GM21723 (cell line): Measurements from ENCODE around the gene POLR1D.

Source experiments
- ATAC-seq: cut with Tn5 transposase; IDR thresholded peaks from one replicate; pipeline ENCODE4 v1.9.1; 2021; ENCODE audit warnings: mild to moderate bottlenecking, moderate library complexity; ENCODE audit not compliant: unreplicated experiment

Gene POLR1D

GRCh38 chr13:27621366-27622101 is at the start of gene POLR1D:
POLR1D (plus strand) TSS chr13:27621892; CDS start chr13:27621984, 92 bp downstream.
- peak; percentile 55 for ATAC-seq

- ATAC-seq = no peak
Measured at GRCh38 chr13:27572234-27572901, 49.3 kb upstream of the POLR1D start.

- no peak for ATAC-seq
Measured at GRCh38 chr13:27573265-27573664, 48.4 kb upstream of the POLR1D start.

- ATAC-seq = no peak
Measured at GRCh38 chr13:27574661-27575060, 47.0 kb upstream of the POLR1D start.

GRCh38 chr13:27578121-27579030 is 43.3 kb upstream of the POLR1D start:
- no peak for ATAC-seq

GRCh38 chr13:27583645-27584044 is 38.0 kb upstream of the POLR1D start:
- no peak for ATAC-seq

- ATAC-seq = no peak
Measured at GRCh38 chr13:27587095-27587746, 34.5 kb upstream of the POLR1D start.

GRCh38 chr13:27588405-27588804 is 33.3 kb upstream of the POLR1D start:
- no peak for ATAC-seq

GRCh38 chr13:27592865-27593264 is 28.8 kb upstream of the POLR1D start:
- no peak for ATAC-seq

GRCh38 chr13:27593267-27593666 is 28.4 kb upstream of the POLR1D start:
- ATAC-seq = no peak

GRCh38 chr13:27595055-27595811 is 26.5 kb upstream of the POLR1D start:
- no peak for ATAC-seq

GRCh38 chr13:27599096-27599495 is 22.6 kb upstream of the POLR1D start:
- ATAC-seq = no peak

- no peak for ATAC-seq
Measured at GRCh38 chr13:27599845-27600553, 21.7 kb upstream of the POLR1D start.

- ATAC-seq = no peak
Measured at GRCh38 chr13:27600711-27601110, 21.0 kb upstream of the POLR1D start.

- no peak for ATAC-seq
Measured at GRCh38 chr13:27601208-27601607, 20.5 kb upstream of the POLR1D start.

- ATAC-seq = no peak
Measured at GRCh38 chr13:27601803-27602202, 19.9 kb upstream of the POLR1D start.

GRCh38 chr13:27605099-27605498 is 16.6 kb upstream of the POLR1D start:
- ATAC-seq = no peak

- no peak for ATAC-seq
Measured at GRCh38 chr13:27605610-27606200, 16.0 kb upstream of the POLR1D start.

GRCh38 chr13:27607125-27607524 is 14.6 kb upstream of the POLR1D start:
- no peak for ATAC-seq
